Activated CD4-positive, alpha-beta T cell treated with anti-CD3 and anti-CD28 coated beads, Interleukin-2, amount 50 U/mL, for 1 hour (primary cell): ENCODE measurements around the gene ADCY5.

Source experiments
- DNase-seq: peaks from one replicate; pipeline ENCODE4 v3.0.0-alpha.2; 2020

ADCY5 gene

GRCh38 chr3:123404391-123404790 is 44.5 kb downstream of the ADCY5 start:
- no peak for DNase-seq

- DNase-seq: no peak
These were observed 46.9 kb downstream of the ADCY5 start for GRCh38 chr3:123401836-123402530.

GRCh38 chr3:123400169-123400568 is 48.7 kb downstream of the ADCY5 start:
- no peak for DNase-seq

- no peak for DNase-seq
These were observed 49.2 kb downstream of the ADCY5 start for GRCh38 chr3:123399653-123400052.

- DNase-seq: no peak
These were observed 50.7 kb downstream of the ADCY5 start for GRCh38 chr3:123397921-123398785.

GRCh38 chr3:123397050-123397590 is 51.8 kb downstream of the ADCY5 start:
- DNase-seq: no peak

- DNase-seq: no peak
These were observed 52.5 kb downstream of the ADCY5 start for GRCh38 chr3:123396171-123397049.

GRCh38 chr3:123395235-123395634 is 53.7 kb downstream of the ADCY5 start:
- no peak for DNase-seq

- DNase-seq: no peak
These were observed 54.4 kb downstream of the ADCY5 start for GRCh38 chr3:123394391-123395020.

- no peak for DNase-seq
These were observed 55.8 kb downstream of the ADCY5 start for GRCh38 chr3:123392871-123393620.

- DNase-seq: no peak
These were observed 56.5 kb downstream of the ADCY5 start for GRCh38 chr3:123392368-123392767.

- no peak for DNase-seq
These were observed 57.9 kb downstream of the ADCY5 start for GRCh38 chr3:123390865-123391600.

- DNase-seq: no peak
These were observed 59.3 kb downstream of the ADCY5 start for GRCh38 chr3:123389628-123389918.

- no peak for DNase-seq
These were observed 59.9 kb downstream of the ADCY5 start for GRCh38 chr3:123388811-123389627.

GRCh38 chr3:123388042-123388441 is 60.8 kb downstream of the ADCY5 start:
- no peak for DNase-seq

GRCh38 chr3:123387532-123387931 is 61.4 kb downstream of the ADCY5 start:
- no peak for DNase-seq

GRCh38 chr3:123386477-123387040 is 62.3 kb downstream of the ADCY5 start:
- DNase-seq: no peak

GRCh38 chr3:123385981-123386380 is 62.9 kb downstream of the ADCY5 start:
- DNase-seq: no peak

GRCh38 chr3:123385499-123385898 is 63.4 kb downstream of the ADCY5 start:
- DNase-seq: no peak

- DNase-seq: no peak
These were observed 63.9 kb downstream of the ADCY5 start for GRCh38 chr3:123385001-123385401.
